HG03135 (cell line): ENCODE data around the gene ST3GAL2.

Experiments
- ATAC-seq: cut with Tn5 transposase; IDR thresholded peaks from one replicate; pipeline ENCODE4 v1.9.1; 2021; ENCODE audit warnings: mild to moderate bottlenecking, moderate library complexity; ENCODE audit not compliant: unreplicated experiment

Gene ST3GAL2, protein sequence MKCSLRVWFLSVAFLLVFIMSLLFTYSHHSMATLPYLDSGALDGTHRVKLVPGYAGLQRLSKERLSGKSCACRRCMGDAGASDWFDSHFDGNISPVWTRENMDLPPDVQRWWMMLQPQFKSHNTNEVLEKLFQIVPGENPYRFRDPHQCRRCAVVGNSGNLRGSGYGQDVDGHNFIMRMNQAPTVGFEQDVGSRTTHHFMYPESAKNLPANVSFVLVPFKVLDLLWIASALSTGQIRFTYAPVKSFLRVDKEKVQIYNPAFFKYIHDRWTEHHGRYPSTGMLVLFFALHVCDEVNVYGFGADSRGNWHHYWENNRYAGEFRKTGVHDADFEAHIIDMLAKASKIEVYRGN

DNA sequence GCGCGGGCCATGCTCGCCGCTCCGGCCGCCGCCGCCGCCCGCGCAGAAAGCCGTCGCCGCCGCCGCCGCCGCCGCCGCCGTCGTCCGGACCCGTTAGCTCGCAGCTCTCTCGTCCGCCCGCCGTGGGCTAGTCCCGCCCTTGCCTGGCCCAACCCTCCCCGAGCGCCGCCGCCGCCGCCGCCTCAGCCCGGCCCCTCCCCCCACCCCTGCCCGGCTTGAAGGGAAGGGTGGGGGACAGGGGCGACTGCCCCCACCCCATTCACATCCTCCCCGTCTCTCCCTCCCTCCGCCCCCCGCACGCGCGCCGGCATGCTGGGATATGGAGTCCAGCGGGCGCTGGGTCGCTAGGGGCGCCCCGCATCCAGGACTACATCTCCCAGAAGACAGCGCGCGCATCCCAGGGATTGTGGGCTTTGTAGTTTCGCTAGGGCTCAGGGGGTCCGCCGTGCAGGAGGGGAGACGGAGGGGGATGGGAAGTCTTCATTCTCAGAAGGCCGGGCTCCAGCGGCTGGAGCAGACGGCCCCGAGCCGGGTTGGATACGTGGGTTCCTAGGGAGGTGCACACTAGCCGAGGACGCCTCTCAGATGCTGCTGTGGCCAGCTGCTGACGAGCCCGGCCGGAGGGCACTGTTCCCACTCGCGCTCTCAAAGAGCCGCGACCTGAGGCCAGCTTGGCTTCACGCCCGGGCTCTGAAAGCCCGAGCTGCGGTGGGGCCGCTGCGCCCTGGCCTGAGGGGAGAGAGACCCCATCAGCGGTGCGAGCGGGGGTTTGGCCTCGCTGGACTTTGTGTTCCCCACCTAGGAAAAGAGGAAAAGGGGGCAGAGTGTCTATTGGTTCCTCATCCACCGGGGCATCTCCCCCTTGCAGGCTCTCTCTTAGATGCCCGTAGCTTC is at the start of gene ST3GAL2:
ST3GAL2 (minus strand) TSS at position 132 of the 894 bp plus-strand sequence. CDS start 40,570 bp downstream, outside the sequence.
- peak; percentile 81 for ATAC-seq

DNA sequence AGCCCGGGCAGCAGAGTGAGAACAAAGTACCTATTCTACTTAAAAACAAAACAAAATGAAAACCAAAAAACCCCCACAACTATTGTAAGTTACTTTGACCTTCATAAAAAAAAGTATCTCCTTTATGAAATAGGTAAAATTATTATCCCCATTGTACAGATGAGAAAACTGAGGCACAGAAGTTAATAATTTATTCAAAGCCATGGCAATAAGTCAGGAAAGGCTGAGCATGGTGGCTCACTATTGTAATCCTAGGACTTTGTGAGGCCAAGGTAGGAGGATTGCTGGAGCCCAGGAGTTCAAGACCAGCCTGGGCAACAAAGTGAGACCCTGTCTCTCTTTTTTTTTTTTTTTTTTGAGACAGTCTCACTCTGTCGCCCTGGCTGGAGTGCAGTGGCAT is 46.0 kb upstream of the ST3GAL2 start:
- ATAC-seq = no peak

DNA sequence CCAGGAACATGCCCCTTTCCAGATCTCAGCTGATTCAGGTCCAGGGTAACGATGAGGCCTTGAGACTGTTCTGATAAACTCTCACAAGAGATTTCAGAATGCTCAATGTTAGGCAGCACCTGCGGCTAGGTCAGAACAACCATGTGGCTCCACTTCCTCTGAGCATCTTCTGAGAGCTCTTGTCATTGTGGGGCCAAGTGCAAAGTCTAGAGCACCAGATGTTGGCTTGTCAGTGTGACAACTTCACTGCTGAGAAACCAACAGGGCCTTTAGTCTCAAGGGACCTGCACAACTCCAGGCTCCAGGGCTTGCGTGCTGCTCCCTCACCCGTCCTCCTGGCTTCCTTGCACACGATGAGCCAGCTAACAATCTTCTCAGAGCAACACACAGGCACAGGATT is 44.5 kb upstream of the ST3GAL2 start:
- ATAC-seq = no peak

DNA sequence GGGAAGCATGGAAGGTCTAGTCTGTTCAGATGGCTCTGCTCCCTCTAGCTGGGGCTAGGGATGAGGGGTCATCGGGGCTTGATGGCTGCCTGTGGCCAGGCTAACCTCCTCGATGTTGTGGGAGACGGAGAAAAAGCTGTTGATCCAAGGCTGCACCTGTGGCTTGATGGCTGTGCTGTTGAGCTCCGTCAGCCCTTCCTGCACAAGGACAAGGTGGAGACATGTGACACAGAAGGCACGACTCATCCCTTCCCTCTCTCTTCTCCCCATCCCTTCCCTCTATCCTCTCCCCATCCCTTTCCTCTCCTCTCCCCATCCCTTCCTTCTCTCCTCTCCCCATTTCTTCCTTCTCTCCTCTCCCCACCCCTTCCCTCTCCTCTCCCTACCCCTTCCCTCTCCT is 43.7 kb upstream of the ST3GAL2 start:
- ATAC-seq = no peak

DNA sequence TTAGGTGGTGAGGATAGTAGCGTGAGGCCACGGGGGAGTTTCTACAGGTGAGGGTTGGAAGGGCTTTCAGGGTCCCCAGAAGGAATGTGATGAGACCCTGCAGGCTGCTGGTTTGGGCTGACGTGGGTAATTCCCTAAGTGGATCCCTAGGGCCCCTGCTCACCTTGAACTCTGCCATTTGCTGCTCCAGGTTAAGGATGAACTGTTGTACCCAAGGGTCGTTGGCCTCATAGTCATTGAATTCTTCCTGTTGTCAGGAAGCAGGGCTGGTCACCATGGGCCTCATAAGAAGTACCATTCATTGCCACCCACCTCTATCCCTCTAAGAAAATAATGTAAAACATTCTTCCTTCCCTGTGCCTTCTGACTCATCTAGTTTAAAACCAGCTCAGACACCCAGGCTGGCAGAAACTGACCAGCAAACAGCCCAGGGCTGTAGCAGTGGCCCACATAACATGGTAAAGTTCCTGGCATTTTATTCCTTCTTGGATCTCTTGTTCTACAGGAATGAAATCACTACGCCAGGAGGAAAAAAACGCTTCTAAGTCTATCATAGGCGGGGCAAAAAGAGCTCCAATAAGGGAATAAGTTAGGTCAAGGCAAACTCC is 43.1 kb upstream of the ST3GAL2 start:
- no peak for ATAC-seq

DNA sequence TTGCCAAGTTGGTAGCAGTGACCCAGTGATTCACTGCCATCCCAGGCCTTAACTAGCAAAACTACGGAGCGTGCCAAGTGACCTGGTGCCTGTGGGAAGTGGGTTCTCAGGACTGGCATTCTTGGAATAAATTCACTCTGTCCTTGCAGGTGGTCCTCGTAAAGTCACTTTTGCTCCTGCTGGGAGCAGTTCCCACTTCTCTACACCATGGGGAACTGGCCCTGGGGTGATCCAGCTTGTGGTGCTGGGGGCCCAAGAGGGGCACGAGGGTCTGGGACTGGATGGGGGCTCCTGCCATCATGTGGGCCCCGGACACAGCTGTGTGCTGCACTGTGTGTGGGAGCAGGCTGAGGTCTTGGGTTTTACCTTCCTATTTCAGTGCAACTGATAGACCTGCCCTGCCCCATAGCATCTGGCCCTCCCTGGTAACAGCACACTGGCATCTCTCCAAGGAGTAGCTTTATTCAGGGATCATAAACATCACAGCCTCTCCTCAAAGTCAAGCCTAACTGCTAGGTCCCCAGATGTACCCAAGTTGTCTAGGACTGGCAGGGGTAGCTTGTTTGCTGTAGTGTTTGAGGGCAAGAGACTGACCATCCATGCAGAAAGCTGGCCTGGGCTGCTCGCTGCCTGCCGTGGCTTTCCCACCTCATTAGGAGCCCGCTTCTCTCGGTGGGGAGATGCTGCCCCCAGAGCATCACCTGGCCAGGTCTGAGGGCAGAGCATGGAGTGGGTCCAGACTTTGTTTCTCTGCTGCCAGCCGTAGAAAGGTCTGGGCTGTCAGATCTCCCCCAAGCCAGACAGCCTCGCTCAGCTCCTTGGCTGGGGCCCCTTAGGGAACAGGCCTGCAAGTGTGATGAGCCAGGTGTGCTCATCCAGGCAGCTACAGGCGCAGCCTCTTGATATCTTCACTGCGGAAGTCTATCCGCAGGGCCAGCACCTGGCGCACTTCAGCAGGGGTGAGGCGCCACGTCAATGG is 41.5 kb upstream of the ST3GAL2 start:
- no peak for ATAC-seq

DNA sequence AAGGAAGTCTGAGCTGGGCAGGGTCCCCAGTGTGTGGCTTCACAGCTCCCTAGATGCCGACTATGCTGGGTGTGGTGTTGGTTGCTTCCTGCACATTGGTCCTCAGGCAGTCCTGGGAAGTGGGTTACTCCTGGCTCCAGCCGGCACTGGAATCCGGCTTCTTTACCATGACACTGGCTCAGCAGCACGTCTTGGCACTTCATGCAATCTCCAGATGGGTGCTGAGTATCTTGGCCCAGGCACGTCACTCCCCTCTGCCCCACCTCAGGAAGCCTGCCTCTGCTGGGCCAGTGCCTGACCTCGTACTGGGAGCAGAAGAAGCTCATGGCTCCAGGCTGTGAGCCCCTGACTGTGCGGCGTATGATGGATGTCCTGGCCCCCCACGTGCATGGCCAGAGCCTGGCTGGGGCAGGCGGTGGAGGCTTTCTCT is 40.0 kb upstream of the ST3GAL2 start:
- ATAC-seq = no peak

DNA sequence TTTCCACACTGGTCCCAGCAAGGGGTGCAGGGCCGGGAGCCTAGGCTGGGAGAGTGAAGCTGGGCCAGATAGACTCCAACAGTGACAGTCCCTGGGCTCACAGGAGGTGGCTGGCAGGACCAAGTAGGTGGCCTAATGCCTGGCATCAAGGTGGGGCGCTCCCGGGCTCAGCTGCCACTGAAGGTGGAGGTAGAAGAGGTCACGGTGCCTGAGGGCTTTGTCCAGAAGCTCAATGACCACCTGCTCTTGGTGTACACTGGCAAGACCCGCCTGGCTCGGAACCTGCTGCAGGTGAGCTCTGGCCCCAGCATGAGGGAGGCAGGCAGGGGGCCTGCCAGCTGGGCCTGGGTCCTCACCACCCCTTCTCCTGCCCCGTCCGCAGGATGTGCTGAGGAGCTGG is 39.3 kb upstream of the ST3GAL2 start:
- no peak for ATAC-seq

DNA sequence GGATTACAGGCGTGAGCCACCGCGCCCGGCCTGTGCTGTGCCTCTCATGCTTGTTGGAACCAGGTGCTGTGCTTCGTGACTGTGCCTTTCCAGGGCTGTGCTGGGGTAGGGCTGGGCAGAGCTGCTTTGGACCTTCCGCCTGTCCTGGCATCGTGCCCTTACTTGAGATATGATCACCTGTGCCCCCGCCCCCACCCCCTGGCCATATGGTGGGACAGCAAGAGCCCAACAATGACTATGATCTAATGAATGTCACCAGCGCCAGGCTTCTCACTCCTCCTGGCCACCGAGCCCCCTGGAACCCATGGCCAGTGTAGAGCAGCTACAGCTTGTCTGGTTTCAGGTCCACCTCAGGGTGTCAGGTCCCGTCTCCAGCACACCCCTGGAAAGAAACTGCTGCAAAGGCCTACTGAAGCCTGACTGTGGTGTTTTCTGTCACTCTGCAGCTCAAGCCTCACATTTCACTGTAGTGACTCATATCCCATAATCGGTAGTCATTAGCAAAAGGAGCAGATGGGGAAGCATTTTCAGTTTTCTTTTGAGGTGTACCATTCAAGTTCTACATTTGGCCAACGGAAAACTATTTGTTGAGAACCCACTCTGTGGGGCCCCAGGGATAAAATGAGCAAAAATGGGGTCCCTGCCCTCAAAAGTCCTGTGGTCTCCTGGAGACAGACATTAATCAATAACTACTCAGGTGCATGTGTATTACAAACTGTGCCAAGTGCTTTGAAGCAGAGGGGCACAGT is 37.5 kb upstream of the ST3GAL2 start:
- peak; percentile 83 for ATAC-seq

DNA sequence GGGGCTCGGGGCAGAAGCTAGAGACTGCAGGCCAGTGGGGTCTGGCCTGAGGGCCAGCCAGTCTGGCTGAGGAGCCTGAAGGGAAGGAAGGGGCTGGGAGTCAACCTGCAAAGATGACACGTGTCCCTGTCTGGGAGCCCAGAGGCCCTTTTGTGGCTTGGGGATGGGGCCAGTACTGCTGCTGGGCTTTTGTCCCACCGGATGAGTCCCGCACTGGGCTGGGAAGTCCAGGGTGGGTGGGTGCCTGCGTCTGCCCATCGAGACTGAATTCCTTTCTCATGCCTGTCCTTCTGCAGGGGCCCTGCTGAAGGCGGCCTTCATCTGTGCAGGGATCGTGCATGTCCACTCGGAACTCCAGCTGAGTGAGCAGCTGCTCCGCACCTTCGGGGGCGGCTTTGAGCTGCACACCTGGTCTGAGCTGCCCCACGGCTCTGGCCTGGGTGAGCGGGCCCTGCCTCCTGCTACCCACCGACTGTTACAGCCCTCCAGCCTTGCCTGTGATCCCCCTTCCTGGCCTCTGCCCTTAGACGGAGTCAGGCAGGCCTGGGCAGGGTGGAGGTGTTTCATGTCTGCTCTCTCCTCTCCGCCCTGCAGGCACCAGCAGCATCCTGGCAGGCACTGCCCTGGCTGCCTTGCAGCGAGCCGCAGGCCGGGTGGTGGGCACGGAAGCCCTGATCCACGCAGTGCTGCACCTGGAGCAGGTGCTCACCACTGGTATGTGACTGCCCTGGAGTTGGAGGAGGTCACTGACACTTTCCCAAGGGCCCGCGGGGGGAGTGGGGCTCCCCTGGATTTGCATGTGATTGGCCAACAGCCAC is 36.4 kb upstream of the ST3GAL2 start:
- no peak for ATAC-seq

DNA sequence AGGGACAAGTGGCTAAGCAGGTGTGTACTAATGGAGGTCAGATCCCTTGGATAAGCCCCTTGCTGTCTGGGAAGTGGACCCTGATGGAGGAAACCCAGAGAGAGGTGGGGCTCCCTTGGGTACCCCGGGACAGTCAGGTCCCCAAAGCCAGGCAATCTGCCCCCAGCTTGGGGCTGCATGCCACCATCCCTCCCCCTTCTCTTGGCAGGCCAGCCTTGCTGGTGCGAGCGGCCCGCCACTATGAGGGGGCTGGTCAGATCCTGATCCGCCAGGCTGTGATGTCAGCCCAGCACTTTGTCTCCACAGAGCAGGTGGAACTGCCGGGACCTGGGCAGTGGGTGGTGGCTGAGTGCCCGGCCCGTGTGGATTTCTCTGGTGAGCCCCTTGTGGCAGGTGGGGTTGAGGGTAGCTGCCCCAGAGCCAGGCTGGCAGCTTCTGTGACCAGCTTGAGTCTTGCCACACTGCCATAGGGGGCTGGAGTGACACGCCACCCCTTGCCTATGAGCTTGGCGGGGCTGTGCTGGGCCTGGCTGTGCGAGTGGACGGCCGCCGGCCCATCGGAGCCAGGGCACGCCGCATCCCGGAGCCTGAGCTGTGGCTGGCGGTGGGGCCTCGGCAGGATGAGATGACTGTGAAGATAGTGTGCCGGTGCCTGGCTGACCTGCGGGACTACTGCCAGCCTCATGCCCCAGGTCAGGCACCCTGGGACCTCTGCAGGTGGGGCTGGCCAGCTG is 35.6 kb upstream of the ST3GAL2 start:
- no peak for ATAC-seq

DNA sequence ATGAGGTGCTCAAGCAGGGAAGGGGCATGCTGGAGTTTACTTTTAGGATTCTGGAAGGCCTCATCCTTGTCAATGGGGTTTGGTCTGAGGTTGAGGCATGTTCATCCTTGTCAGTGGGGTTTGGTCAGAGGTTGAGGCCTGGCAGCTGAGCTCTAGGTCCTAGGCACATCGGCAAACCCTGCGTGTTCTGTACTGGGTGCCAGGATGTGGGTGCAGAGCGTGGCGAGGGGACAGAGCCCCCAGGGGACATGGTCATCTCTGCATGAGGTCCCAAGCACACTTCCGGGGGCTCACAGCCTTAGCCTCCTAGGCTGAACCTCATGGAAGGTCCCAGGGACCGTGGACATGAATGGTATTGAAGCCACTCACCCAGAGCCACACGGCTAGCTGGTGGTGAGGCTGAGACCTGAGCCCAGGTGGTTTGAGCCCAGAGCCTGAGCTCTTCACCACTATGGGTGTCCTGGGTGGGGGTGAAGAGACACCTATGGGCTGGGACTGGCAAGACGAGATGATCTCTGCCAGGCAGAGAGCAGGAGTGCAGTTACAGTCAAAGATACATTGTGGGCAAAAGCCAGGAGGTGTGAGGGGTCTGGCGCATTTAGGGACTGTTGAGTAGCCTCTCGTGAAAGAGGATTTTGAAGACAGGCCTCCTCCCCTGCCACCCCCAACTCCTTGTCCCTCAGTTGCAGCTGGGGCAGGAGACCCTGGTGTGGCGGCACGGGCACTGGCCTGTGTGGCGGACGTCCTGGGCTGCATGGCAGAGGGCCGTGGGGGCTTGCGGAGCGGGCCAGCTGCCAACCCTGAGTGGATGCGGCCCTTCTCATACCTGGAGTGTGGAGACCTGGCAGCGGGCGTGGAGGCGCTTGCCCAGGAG is 34.8 kb upstream of the ST3GAL2 start:
- no peak for ATAC-seq

DNA sequence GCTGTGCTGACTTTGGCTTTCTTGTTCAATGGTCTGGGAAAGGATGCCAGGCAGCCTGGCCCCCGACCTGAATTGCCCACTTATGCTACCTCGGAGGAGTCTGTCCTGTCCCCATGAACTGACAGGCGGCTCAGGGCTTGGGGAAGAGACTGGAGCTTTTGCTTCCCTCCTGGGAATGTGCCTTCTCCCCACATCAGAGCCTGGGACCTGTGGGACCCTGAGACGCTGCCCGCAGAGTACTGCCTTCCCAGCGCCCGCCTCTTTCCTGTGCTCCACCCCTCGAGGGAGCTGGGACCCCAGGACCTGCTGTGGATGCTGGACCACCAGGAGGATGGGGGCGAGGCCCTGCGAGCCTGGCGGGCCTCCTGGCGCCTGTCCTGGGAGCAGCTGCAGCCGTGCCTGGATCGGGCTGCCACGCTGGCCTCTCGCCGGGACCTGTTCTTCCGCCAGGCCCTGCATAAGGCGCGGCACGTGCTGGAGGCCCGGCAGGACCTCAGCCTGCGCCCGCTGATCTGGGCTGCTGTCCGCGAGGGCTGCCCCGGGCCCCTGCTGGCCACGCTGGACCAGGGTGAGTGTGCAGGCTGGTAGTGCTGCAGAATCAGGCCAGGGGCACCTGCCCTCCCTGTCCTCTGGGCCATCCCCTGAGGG is 34.0 kb upstream of the ST3GAL2 start:
- ATAC-seq = no peak

DNA sequence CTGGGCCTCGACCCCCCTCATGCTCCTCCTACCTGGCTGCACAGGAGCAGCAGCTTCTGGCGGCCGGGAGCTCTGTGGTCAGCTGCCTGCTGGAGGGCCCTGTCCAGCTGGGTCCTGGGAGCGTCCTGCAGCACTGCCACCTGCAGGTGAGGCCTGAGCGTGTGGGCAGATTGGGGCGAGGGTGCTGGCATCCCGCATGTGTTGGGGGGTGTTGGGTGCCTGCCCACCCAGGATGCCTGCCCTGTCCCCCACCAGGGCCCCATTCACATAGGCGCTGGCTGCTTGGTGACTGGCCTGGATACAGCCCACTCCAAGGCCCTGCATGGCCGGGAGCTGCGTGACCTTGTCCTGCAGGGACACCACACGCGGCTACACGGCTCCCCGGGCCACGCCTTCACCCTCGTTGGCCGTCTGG is 32.0 kb upstream of the ST3GAL2 start:
- ATAC-seq = no peak

DNA sequence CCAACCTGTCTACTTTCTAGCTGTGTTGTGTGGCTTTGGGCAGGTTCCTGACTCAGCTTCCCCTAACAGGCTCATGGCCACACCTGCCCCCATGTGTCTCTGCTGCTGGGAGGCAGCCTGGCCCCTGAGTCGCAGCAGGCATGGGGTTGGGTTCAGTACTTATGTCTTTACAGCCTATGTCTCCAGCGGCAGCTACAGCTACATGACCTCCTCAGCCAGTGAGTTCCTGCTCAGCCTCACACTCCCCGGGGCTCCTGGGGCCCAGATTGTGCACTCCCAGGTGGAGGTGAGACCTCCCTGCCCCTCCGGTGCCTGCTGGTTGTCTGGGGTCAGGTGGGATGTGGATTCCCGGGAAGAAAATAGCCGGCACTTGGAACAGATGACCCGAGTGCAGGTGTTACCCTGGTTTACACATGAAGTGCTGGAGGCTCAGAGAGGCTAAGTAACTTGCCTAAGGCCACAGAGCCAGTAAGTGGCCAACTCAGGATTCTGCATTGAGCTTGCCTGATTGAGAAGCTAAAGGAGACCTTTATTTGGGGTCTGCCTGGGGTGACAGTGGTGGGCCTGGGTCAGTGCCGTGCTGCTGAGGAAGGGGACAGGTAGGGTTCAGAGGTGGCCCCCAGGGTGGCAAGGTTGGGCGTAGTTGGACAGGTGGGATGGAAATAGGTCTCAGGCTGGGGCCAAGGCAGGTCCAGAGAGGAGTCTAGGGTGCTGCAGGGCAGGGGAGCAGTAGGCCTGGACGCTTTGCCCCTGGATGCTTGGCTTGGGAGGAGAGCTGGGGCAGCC is 31.4 kb upstream of the ST3GAL2 start:
- no peak for ATAC-seq
